GM19328 (cell line): Measurements from ENCODE around the gene ZC3H8.

ENCODE experiments used
- ATAC-seq: cut with Tn5 transposase; IDR thresholded peaks from one replicate; pipeline ENCODE4 v1.9.1; 2021; ENCODE audit warnings: mild to moderate bottlenecking, moderate library complexity; ENCODE audit not compliant: unreplicated experiment

Gene ZC3H8

GRCh38 chr2:112166806-112167499 is 87.9 kb downstream of the ZC3H8 start:
- ATAC-seq: no peak

GRCh38 chr2:112165296-112165695 is 89.5 kb downstream of the ZC3H8 start:
- no peak for ATAC-seq

GRCh38 chr2:112164876-112165275 is 90.0 kb downstream of the ZC3H8 start:
- ATAC-seq: no peak

GRCh38 chr2:112163541-112163981 is 91.3 kb downstream of the ZC3H8 start:
- ATAC-seq: no peak

GRCh38 chr2:112162956-112163355 is 91.9 kb downstream of the ZC3H8 start:
- ATAC-seq: no peak

- no peak for ATAC-seq
Observed at GRCh38 chr2:112162341-112162740, 92.5 kb downstream of the ZC3H8 start.
